Measurements from ENCODE around the gene HGF. TPM values are rescaled to one million over a fixed set of nuclear protein-coding genes. Genes with fewer than 3 reads are reported as not detected.

Gene HGF
- total and polyA plus RNA-seq, 8 donors: 0.42 to 8.0 (median 0.86) TPM

GRCh38 chr7:81791568-81792518 is 22.0 kb upstream of the HGF start:
- no peak overlapping the region for H3K27ac ChIP-seq
- TF ChIP-seq CTCF (IDR thresholded peaks at IDR 0.05): no peak
- no peak for ATAC-seq
- peaks cover 0 to 4% (median 0%) of the 10 kb centered on the region in 4 donors for H3K27me3 ChIP-seq
- H3K4me1 ChIP-seq: no peaks in the 10 kb centered on the region
- DNase-seq: no peak
- no peaks in the 10 kb centered on the region for H3K36me3 ChIP-seq
- WGBS, 2 donors: 70 to 79% methylated on average over 12 of the region's 12 CpGs
- H3K9me3 ChIP-seq: no peaks in the 10 kb centered on the region
- no peak overlapping the region for H3K4me3 ChIP-seq
- FAIRE-seq: no peak
- intact Hi-C loops (cut with DNase I): no loop called here

GRCh38 chr7:81790686-81791085 is 20.8 kb upstream of the HGF start:
- Histone ChIP-seq H3K27me3 (no peaks in the 10 kb centered on the region), H3K4me3 (no peak overlapping the region), H3K27ac (no peak overlapping the region), H3K9me3 (no peaks in the 10 kb centered on the region), H3K4me1 (no peaks in the 10 kb centered on the region), H3K36me3 (no peaks in the 10 kb centered on the region)
- ATAC-seq: no peak
- intact Hi-C loops (cut with DNase I): no loop called here
- 51 to 65% methylated on average over 1 of the region's 1 CpG for WGBS, 2 donors
- no peak for TF ChIP-seq CTCF (IDR thresholded peaks at IDR 0.05)
- FAIRE-seq: no peak
- DNase-seq: no peak

- TF ChIP-seq CTCF (IDR thresholded peaks at IDR 0.05): no peak
- intact Hi-C loops (cut with DNase I): no loop called here
- FAIRE-seq: no peak
- no peak overlapping the region for H3K27ac ChIP-seq
- no peaks in the 10 kb centered on the region for H3K36me3 ChIP-seq
- H3K9me3 ChIP-seq: no peaks in the 10 kb centered on the region
- no peak for ATAC-seq
- no peak for DNase-seq
- H3K27me3 ChIP-seq: no peaks in the 10 kb centered on the region
- 28 to 44% methylated on average over 2 of the region's 2 CpGs for WGBS, 2 donors
- no peak overlapping the region for H3K4me3 ChIP-seq
- H3K4me1 ChIP-seq: no peaks in the 10 kb centered on the region
These were observed 20.3 kb upstream of the HGF start for GRCh38 chr7:81790120-81790500.

- TF ChIP-seq CTCF (IDR thresholded peaks at IDR 0.05): no peak
- no peaks in the 10 kb centered on the region for H3K4me1 ChIP-seq
- ATAC-seq: no peak
- no peaks in the 10 kb centered on the region for H3K27me3 ChIP-seq
- no peak for FAIRE-seq
- no peak overlapping the region for H3K27ac ChIP-seq
- H3K36me3 ChIP-seq: no peaks in the 10 kb centered on the region
- H3K4me3 ChIP-seq: no peak overlapping the region
- intact Hi-C loops (cut with DNase I): no loop called here
- no peaks in the 10 kb centered on the region for H3K9me3 ChIP-seq
- WGBS, 2 donors: 79 to 92% methylated on average over 1 of the region's 1 CpG
- DNase-seq: no peak
These were observed 19.7 kb upstream of the HGF start for GRCh38 chr7:81789406-81790119.
